ENCODE results near the gene KRT2. TPM values are rescaled to one million over a fixed set of nuclear protein-coding genes. Genes with fewer than 3 reads are reported as not detected.

The KRT2 gene
- total and polyA plus RNA-seq, 2 of the 8 experiments (the other 6 are each of a cell fraction or from before 2014, with no cell fraction given), result not detected

DNA sequence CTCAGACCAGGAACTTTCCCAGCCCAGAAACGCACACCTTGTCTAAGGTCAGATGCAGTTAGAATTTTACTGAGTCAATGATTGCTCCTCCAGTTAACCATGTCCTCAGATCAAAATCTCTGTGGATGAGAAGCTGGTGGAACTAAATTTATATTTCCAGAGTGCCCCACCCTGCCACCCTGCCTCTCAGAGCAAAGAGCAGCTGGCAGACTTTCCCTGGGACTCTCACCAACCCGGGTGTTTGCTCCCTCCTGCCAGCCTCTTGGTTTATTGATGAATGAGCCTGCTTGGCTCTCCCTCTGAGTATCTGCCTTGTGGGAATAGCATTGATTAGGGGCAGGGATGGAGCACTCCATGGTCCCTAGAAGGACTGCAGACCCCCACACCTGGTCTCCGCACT, 34.1 kb upstream of the KRT2 start (continued):
- TF ChIP-seq GTF2F1 (IDR thresholded peaks at IDR 0.05; ENCODE audit: borderline replicate concordance, low read depth, low read length), result no peak
